Activated effector memory CD4-positive, alpha-beta T cell treated with anti-CD3 and anti-CD28 coated beads, Interleukin-2, amount 50 U/mL, for 16 hours (primary cell): ENCODE measurements around the gene KIRREL3.

ENCODE experiments used
- DNase-seq: peaks from one replicate; pipeline ENCODE4 v3.0.0-alpha.2; 2020

Gene KIRREL3

DNA sequence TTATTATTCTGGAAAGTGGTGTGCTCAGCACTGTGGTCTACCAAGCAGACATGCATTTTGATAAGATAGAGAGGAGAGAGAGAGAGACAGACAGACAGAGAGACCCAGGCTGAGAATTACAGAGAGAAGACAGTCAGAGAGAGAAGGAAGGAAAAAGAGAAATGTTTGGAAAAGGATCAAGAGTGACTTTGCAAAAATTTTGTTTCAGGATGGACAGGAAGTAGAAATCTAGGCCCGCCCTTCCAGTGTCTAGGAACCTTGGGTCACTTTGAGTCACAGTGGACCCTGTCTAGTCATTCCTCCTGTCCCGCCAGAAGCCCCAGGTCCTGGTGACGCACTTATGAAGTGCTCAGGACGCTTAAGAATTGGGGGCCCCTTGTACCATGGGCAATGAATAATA lies 478.4 kb downstream of the KIRREL3 start:
- no peak for DNase-seq

DNA sequence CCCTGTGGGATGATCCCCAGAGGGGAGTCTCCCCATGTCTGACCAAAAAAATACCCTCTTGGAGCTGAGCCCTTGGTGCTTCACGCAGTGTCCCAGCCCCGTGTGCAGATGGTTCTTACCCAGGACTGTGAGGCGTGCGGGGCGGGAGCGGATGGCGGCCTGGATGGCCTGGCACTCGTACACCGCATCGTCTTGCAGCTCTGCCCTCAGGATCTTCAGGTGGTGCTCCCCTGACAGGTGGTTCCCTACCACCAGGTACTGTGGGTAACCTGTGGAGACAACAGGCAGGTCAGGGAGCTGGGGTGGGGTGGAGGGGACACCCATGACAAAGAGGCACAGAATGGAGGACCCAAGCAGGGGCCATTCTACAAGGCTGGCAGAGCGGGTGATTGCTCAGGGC lies 479.4 kb downstream of the KIRREL3 start:
- no peak for DNase-seq

DNA sequence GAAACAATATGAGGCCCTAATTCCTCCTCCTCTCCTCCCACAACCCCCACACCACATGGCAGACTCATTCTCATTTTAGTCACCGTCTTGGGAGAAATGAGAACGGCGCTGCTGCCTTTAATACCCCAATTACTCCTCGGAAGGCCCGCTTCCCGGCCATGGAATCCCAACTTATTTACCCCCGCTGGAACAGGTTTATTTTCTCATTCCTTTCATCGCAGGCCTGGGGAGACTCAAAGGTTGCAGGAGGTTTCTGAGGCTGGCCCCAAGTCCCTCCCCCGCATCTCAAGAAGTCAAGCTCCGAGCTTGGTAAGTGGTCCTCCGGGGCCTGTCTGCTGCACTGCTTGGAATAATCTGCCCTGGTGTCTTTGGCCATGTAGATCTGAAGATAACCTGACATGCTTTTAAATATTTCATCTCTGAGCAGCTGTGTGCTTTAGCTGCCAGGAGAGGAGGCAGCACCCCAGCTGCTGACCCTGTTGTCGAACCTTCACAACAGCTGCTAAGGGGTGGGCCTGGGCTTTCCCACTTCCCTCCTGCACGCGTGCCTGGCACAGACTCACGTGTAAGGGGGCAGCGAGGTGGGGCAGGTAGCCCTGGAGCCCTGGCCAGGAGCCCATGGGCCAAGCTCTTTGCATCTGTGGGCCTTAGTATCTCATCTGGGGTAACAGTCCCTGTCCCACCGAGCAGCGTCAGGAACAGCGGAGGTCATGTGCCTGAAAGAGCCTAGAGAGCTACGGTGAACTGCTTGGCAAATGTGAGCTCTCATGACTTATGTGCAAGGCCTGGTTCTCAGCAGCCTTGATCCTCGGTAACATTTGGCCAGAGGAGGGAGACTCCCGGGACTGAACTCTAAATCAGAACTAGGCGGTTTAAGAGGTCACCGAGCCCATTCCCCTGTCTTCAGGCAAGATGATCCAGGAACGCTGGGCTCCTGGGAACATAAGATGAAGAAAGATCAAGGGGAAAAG lies 480.5 kb downstream of the KIRREL3 start:
- no peak for DNase-seq

DNA sequence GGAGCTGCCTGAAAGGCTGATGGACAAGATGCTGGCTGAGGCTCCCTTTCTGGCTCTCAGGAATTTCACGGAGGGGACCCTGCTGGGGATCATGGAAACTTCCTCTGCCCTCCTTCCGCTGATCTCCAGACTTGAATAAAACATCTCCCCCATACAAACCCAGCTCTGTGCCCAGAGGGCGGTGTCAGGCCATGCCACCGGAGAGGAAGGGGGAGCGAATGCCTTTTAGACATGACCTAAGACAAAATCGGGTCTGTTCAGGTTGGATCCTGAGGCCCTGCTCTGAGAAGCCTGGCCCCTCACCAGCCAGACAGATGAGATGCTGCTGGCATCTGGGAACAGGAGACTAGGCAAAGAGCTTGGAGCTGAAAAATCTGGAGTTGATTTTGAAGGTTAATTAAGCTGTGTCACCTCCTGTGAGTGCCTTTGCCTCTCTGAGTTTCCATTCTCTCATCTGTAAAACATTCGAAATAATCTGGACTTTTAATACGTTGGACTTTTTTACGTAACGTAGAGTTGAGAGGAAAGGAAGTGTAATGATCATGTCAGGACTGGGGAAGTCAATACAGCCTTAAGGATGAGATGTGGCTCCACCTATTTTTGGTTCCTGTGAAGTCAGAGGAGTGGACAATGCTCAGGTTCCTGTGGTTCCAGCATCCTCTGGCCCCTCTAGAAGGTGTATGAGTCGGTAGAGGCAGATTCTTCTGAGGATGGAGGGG lies 481.4 kb downstream of the KIRREL3 start:
- DNase-seq = peak; percentile 21

DNA sequence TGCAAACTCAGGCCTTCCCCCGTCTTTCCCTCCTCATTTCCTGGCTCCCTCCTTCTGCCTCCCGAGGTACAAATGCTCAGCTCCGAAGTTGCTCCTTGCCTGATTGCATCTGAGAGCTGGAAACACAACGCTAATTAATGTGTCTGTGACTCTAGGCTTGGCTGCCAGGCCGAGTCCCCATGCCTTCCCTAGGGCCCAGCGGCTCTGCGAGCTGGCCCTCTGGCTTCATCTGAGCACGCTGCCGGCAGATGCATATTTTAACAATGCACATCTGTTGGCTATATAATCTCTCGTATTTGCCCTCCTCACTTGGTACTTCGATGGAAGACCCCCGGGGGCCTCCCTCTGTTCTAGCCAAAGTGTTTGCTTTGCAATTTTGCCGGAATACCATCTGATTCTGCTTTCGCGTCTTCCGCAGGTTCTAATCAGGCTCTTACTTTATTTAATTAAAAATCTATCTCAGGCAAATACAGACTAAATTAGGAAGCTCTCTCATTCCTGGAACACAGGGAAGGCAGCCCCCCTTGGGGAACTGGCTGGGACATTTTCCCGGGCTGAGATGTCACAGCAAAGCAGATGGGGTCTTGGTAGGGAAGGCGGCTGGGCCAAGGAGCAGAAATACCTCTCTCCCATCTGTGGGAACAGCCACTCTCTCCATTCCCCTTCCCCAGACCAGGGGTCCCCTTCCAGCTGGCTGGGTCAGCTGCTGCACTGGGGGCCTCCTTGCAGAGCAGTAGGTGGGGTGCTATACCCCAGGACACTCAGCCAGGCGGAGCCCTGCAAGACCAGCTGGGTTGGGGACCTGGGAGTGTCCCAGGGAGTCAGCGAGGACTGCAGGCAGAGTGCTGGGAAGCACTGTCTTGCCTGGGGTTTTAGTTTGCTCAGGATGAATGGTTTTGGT lies 482.2 kb downstream of the KIRREL3 start:
- DNase-seq = peak; percentile 51

DNA sequence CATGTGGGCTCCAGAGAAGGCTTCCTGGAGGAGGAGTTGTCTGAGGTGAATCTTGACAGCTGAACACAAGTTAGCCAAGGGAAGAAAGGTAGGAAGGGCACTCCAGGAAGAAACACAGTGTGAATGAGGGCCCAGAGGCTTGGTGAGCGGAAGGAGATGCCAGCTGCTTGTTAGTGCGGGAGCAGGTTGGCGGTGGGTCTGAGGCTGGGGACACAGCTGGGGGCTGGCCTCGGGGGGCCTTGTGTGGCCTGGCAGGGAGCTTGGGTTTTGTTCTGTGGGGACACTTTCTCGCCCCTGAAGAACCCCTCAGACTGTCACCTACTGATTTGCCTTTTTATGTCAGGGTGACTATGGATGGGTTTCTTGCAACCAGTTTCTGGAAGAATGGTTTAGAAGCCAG lies 485.1 kb downstream of the KIRREL3 start:
- DNase-seq = peak; percentile 59

DNA sequence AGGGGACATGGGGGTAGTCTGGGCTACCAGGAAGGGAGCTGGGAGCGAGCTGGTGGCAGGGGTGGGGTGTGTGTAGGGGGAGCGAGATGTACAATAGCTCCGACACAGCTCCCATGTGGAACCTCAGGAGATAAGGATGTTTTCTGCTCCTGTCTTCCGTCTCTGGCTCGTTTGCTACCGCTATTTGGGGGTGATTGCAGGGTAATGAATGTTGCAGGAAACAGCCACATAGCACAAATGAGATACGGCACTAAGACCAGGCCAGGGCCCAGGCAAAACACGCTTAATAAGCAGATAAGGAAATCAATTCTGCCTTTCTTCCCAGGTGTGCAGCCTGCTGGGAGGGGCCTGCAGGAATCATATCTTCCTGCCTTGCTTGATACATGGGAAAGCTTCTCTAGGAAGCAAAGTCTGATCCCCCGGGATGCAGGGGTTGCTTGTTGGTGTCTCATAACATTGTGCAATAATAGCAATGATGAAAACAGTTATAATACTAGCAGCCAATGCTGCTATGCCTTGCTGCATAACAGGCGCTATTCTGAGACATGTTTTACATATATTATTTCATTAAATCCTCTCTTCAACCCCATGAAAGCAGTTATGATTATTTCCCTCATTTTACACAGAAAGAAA lies 486.4 kb downstream of the KIRREL3 start:
- peak; percentile 25 for DNase-seq

DNA sequence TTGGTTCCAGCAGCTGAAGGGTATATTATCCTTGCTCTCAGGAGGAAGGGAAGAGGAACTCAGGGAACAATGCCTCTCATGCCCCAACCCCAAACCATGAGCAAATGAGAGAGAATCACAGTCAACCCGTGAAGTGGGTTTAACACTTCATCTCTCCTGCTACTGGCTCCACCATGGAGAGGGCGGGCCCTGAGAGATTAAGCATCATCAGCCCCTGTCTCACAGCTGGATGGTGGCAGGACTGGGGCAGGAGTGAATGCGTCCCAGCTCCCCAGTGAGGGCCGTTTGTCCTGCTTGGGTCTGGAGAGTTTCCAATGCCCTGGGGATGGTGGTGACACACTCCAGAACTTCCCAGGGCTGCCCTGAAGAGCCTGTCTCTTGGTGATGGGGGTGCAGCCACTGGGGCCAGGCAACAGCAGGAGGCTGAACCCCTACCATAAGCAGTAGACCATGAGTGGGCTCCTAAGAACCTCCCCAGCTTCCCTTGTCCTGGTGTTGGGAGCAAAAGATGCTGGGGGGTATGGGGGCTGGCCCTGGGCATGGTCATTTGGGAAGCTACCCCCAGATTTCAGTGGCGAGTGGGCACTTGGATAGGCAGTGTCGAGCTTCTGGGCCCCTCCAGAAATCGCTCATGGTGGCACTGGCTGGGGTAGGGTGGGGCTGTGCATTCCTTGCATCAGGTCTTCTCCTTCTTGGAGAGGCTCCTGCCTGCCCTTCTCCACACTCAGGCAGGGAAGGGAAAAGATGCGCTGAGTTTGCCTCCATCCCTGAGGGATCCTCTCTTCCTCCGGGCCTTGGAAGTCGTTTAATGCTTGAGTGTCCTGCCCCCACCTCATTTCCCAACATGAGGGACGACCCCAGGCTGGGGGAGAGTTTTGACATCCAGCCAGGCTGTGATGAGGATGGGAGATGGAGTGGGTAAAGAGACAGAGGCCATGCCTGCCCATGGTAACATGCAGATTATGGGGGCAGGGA lies 487.5 kb downstream of the KIRREL3 start:
- peak; percentile 42 for DNase-seq

DNA sequence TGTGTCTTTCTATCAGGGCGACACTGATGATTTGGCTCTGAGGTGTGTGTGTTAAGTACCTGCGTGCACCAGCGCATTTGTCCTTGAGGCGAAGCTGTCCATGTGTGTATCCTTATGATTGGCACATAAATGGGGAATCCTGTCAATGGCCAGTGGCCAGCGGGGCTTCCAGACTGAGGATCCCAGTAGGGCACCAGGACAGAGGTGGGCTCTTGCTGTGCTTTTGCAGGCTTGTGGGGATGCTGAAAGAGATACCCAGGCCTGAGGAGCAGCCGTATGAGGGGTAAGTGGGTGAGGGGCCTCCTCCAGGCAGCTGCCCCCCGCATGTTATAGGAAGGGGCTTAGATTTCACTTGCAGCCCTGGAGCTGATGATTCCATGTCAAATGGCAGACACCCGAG lies 488.3 kb downstream of the KIRREL3 start:
- peak; percentile 38 for DNase-seq

DNA sequence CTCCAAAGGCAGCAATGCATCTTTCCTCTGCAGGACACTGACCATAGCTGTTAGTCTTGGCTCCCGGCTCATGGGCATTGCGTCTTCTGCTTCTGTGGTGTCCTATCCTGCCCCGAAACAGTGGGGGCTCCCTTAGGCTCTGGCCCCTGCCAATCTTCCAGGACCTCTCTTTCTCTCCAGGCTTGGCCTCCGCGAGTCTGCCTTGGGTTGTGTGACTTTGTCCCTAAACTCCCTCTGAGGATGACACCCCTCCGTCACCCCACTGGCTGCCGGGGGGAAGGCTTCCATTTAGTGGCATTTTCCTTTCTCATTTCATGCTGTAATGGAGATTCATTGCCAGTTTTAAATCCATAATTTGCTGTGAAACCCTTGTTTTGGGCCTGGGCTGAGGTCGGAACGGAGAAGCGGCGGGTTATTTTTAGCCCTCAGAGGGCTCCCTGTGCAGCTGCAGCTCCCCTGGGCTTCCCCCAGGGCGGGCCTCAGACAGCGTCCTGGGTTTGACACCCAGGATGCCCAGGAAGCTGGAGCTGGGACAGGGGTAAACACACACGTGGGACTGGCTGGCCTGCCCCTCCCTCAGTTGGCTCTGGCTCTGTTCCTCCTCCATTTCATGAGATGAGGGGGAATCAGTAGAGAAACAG lies 489.0 kb downstream of the KIRREL3 start:
- peak; percentile 39 for DNase-seq

DNA sequence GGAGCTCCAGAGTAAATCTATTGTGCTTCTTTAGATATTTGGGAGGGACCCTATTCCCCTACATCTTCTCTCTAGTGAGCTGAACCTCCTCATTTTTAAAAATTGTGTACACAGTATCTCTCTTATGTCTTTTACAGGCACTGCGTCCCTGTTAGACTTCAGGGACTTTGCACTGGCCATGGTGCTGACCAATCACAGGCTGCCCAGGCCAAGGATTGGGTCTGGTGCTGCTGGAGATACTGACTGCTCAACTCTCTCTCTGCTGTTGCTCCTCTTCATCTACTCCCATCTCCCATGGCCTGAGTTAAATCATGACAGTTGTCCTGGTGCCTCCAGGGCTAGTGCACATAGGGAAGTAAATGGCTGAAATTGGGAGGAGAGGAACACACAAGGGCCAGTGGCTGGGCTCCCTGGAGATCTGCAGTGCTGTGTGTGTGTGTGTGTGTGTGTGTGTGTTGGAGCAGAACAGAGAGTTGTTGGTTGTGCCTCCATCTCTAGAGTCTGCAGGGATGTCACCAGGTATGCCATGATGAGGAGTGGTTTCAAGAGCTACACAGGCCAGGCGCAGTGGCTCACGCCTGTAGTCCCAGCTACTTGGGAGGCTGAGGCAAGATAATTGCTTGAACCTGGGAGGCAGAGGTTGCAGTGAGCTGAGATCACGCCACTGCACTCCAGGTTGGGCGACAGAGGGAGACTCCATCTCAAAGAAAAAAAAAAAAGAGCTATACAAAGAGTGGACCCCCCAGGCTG lies 489.8 kb downstream of the KIRREL3 start:
- DNase-seq = peak; percentile 55

DNA sequence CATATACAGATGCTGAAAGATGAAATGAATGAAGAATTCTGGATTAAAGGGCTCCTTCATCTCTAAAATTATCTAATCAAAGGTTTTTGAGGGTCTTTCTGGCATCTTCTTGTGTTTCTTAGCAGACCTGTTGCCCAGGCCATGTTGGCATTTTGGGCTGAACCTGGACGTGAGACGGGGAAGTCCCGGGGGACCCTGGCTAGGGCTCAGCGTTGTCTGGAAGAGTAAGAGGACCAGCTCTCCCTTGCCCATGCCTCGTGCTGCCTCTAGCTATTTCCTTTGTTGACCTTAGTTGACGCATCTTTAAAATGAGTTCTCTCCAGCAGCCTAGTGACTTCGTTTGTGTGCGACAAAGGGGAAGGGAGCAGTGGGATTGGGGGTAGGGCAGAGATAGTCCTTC lies 492.9 kb downstream of the KIRREL3 start:
- DNase-seq = peak; percentile 17

DNA sequence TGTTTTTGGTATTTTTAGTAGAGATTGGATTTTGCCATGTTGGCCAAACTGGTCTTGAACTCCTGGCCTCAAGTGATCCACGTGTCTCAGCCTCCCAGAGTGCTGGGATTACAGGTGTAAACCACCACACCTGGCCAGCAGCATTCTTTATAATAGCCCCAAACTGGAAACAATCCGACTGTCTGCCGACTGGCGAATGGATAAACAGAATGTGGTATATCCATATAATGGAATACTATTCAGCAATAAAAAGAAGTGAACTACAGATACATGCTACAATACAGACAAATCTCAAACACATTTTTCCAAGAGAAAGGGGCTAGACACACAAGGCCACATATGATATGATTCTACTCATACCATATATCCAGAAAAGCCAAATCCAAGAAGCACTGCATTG lies 493.8 kb downstream of the KIRREL3 start:
- DNase-seq = no peak

DNA sequence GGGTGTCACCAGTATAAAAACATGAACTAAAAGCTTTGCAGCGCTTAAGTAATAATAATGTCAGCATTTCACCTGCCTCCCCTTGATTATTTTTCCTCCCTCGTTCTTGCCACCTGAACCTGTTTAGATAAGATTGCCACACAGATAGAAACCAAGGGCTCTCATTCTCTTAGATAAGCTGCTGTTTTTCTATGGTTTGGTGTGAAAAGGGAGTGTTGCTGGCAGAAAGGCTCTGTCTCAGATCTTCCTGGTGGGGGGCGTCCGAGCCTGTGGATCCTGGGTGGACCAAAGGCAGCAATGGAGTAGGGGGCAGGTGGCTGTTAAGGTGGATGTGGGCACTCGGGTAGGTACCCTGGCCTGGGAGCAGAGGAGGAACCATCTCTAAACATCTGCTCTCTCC lies 497.6 kb downstream of the KIRREL3 start:
- no peak for DNase-seq

DNA sequence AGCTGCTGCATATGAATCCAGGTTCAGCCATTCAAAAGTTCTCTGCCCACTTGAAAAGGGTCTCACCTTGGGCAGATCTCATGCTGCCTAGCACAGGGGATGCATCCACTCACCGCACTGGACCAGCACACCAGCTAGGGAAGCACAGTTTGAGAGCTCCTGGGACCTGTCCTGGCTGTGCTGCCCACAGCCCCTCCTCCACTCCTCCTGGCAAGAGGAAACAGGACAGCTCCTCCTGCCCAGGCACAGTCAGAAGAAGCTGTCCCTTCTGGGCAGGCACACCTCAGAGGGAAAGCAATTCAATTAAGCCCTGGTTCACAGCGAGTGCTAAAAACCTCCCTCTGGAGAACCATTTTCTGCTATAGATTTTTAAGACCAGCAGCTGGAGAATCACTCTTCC lies 498.4 kb downstream of the KIRREL3 start:
- peak; percentile 31 for DNase-seq

DNA sequence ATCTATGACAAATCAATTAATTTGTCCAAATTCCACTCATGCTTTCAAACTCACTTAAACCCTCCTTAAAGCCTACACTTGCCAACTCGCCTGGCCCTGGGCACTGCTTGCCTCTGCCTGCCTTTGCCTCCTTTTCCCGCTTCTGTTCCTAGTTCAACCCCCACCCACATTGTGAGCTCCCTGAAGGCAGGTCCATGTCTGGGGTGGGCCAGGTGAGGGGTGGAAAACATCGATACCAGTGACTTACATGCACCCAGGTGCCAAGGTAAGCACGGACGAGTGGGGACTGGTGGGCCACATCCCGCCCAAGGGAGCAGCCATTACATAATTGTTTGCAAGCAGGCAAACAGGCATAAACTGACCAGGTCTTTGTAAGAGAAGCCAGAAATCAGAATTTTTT lies 498.9 kb downstream of the KIRREL3 start:
- peak; percentile 34 for DNase-seq

DNA sequence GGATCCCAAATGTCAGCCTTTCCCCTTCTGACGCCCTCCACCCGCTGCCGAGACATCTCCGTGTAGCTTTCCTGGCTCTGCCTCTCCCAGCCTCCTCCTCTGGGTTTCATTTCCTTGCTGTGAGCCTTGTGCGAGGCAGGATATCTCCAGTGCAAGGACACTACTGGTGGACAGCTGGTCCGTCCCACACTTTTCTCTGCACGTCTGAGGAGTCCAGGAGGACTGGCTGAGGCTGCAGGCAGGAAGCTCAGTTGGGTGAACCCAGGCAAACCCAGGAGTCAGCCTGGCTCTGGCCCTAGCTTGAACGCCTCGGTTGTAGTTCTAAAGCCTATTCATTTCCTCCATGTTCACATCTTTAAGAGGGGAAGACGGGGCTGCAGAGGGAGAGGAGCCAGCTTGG lies 499.6 kb downstream of the KIRREL3 start:
- peak; percentile 24 for DNase-seq

DNA sequence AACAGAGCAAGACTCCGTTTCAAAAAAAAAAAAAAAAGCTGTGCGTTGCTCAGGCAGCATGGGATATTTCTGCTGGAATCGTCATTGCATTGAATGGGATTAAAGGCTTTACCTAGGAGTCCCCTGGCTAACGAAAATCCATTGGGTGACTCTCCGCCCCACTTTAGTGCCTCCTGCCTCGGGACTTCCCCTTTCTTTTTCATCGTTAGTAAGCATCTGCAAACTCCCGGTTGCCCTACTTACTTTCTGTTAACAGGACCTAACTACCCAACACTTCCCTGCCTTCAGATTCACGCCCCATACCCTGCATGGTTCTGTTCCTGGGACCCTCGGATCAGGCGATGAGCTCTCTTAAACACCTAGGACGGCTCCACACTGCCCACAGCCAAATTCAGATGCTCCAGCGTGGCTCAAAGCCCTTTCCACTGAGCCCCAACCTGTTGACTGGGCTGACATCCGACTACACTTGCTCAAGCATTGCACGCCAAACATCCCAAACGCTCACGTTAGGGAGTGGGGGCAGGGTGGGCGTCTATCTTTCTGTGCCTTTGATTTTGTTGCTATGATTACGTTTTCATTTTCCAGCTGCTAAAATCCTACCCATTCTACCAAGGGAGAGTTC lies 501.3 kb downstream of the KIRREL3 start:
- peak; percentile 30 for DNase-seq

DNA sequence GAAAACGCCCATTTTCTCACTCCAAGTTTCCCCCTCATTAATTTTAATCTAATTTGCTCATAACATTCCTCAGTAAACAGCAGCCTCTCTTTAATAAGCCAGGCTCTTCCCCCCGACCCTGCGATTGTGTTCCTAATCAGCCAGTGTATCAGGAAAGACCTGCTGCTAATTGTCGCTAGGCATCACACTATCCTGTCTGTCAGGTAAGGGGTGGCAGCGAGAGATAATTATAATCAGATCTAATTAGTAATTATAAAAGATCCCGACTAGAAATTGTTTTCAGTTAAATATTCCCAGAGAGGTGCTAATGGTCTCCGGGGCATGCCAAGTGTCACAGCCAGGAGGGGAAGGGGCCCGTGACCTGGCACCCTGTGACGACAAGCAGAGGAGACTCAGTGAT lies 502.3 kb downstream of the KIRREL3 start:
- DNase-seq = no peak
